IMR-90 (cell line): ENCODE measurements around the gene PPARGC1A. TPM values are rescaled to one million over a fixed set of nuclear protein-coding genes. Genes with fewer than 3 reads are reported as not detected.

Experiments
- ATAC-seq: fragments of 200-7000 bp; cut with Tn5 transposase; 2 replicates; pipeline ENCODE4 v1.9.1; 2020; ENCODE audit warnings: low read depth, mild to moderate bottlenecking, moderate library complexity
- BruUV-seq: library from RNA; stranded (reverse); fragments of 400-500 nt; replicated peaks from 2 replicates; lab custom pipeline; 2021; lab: Mats Ljungman, UMichigan
- CTCF ChIA-PET: fragments of 300-600 bp; formaldehyde crosslinking; extraction: SDS; loops from one replicate; lab custom pipeline; 2021; ENCODE audit warnings: antibody characterized with exemption; lab: Yijun Ruan, JAX
- POLR2A ChIA-PET: fragments of 300-600 bp; sonication (Branson Sonifier 250); formaldehyde crosslinking; loops from one replicate; lab custom pipeline; 2022; ENCODE audit warnings: antibody characterized with exemption; ENCODE audit not compliant: unreplicated experiment; lab: Charles Lee
- DNase-seq: peaks from one replicate; pipeline ENCODE4 v3.0.0; 2013
- H2AFZ ChIP-seq: replicated peaks from 2 replicates; pipeline ENCODE3; 2013; ENCODE audit warnings: low read length, mild to moderate bottlenecking; ENCODE audit not compliant: poor library complexity
- H2AK5ac ChIP-seq: 2 replicates; pipeline ENCODE4 v1.6.1; 2013; ENCODE audit warnings: low read depth, low read length, inconsistent platforms
- H2AK9ac ChIP-seq: replicated peaks from 2 replicates; pipeline ENCODE3; 2013; ENCODE audit warnings: mild to moderate bottlenecking, low read depth, low read length, moderate library complexity; ENCODE audit not compliant: poor library complexity
- H2BK120ac ChIP-seq: 2 replicates; pipeline ENCODE4 v1.6.1; 2013; ENCODE audit warnings: low read depth, low read length, inconsistent platforms
- H2BK15ac ChIP-seq: 3 replicates; pipeline ENCODE4 v1.6.1; 2013; ENCODE audit warnings: low read depth, low read length, inconsistent platforms
- H2BK20ac ChIP-seq: 2 replicates; pipeline ENCODE4 v1.6.1; 2013; ENCODE audit warnings: low read depth, mild to moderate bottlenecking, inconsistent platforms, low read length, moderate library complexity
- H2BK5ac ChIP-seq: 2 replicates; pipeline ENCODE4 v1.6.1; 2013; ENCODE audit warnings: mild to moderate bottlenecking, low read depth, low read length, inconsistent platforms; ENCODE audit not compliant: poor library complexity, severe bottlenecking
- H3K14ac ChIP-seq: replicated peaks from 2 replicates; pipeline ENCODE4 v1.6.1; 2013; ENCODE audit warnings: low read depth, low read length, inconsistent platforms
- H3K18ac ChIP-seq: 2 replicates; pipeline ENCODE4 v1.6.1; 2013; ENCODE audit warnings: low read depth, low read length, control low read depth
- H3K23ac ChIP-seq: 2 replicates; pipeline ENCODE4 v1.6.1; 2013; ENCODE audit warnings: low read depth, low read length, inconsistent platforms
- H3K27ac ChIP-seq: 2 replicates; pipeline ENCODE4 v1.5.1; 2013; ENCODE audit warnings: mild to moderate bottlenecking, control low read depth, low read length; ENCODE audit not compliant: insufficient read depth
- H3K27me3 ChIP-seq: 2 replicates; pipeline ENCODE4 v1.6.1; 2013; ENCODE audit warnings: low read length; ENCODE audit not compliant: control insufficient read depth, insufficient read depth
- H3K36me3 ChIP-seq: 2 replicates; pipeline ENCODE4 v1.6.1; 2013; ENCODE audit warnings: low read length, mixed read lengths; ENCODE audit not compliant: control insufficient read depth, insufficient read depth
- H3K4ac ChIP-seq: 2 replicates; pipeline ENCODE4 v1.6.1; 2013; ENCODE audit warnings: low read depth, low read length, inconsistent platforms
- H3K4me1 ChIP-seq: 2 replicates; pipeline ENCODE4 v1.6.1; 2013; ENCODE audit warnings: low read length, mixed read lengths; ENCODE audit not compliant: control insufficient read depth, insufficient read depth
- H3K4me2 ChIP-seq: 2 replicates; pipeline ENCODE4 v1.6.1; 2013; ENCODE audit warnings: low read depth, mild to moderate bottlenecking, control low read depth, low read length, moderate library complexity
- H3K4me3 ChIP-seq: 2 replicates; pipeline ENCODE4 v1.5.1; 2013; ENCODE audit warnings: low read depth, mild to moderate bottlenecking, control low read depth, low read length, moderate library complexity; ENCODE audit not compliant: insufficient read depth
- H3K56ac ChIP-seq: 2 replicates; pipeline ENCODE4 v1.6.1; 2013; ENCODE audit warnings: low read length, inconsistent platforms; ENCODE audit not compliant: insufficient read depth; ENCODE audit errors: extremely low read depth
- H3K79me1 ChIP-seq, 2 experiments: 2 replicates each; pipeline ENCODE4 v1.6.1; 2013; ENCODE audit warnings: low read length in 2 of 2, inconsistent platforms in 1 of 2, low read depth in 1 of 2
- H3K9ac ChIP-seq: 2 replicates; pipeline ENCODE4 v1.6.1; 2013; ENCODE audit warnings: low read depth, low read length, control low read depth
- H3K9me1 ChIP-seq: 2 replicates; pipeline ENCODE4 v1.6.1; 2013; ENCODE audit warnings: low read length, inconsistent platforms; ENCODE audit not compliant: insufficient read depth
- H3K9me3 ChIP-seq: 2 replicates; pipeline ENCODE4 v1.6.1; 2013; ENCODE audit warnings: low read length; ENCODE audit not compliant: control insufficient read depth, insufficient read depth
- H4K20me1 ChIP-seq: 2 replicates; pipeline ENCODE4 v1.6.1; 2013; ENCODE audit warnings: low read length, inconsistent platforms; ENCODE audit not compliant: insufficient read depth
- H4K5ac ChIP-seq: 2 replicates; pipeline ENCODE4 v1.6.1; 2013; ENCODE audit warnings: mild to moderate bottlenecking, low read depth, low read length, control low read depth
- H4K8ac ChIP-seq, 2 experiments: 2 replicates each; pipeline ENCODE4 v1.6.1; 2013; ENCODE audit warnings: low read depth in 2 of 2, low read length in 2 of 2, control low read depth in 1 of 2, inconsistent platforms in 1 of 2
- H4K91ac ChIP-seq: 2 replicates; pipeline ENCODE4 v1.6.1; 2013; ENCODE audit warnings: low read depth, low read length, inconsistent platforms; ENCODE audit not compliant: insufficient read depth
- POLR2A ChIP-seq: IDR thresholded peaks from 2 replicates; pipeline ENCODE4 v1.6.1; 2012; ENCODE audit warnings: mild to moderate bottlenecking, low read depth, low read length
- RAD21 ChIP-seq: IDR thresholded peaks from 2 replicates; pipeline ENCODE4 v1.6.1; 2012; ENCODE audit warnings: low read length, improper control_type of control experiment
- WGBS, 2 experiments: methylation state at CpG; one replicate each; pipeline versions ENCODE4 v1.1.5 to v1.1.7; 2013; ENCODE audit warnings: missing lambda C conversion rate in 2 of 2; ENCODE audit not compliant: insufficient read length in 1 of 2; ENCODE audit errors: extremely low coverage in 2 of 2; 5-methylcytosine and 5-hydroxymethylcytosine counted together
- dilution Hi-C: fragments of 300-500 bp; cut with HindIII; formaldehyde crosslinking; loops from one replicate; pipeline ENCODE4 v1.14.3; 2018; ENCODE audit warnings: low sequenced_read_pairs; ENCODE audit not compliant: unreplicated experiment
- in situ Hi-C: fragments of 300-500 bp; cut with MboI; formaldehyde crosslinking; loops from 3 replicates; pipeline ENCODE4 v1.14.3; 2019; ENCODE audit warnings: low sequenced_read_pairs, inconsistent platforms, mixed read lengths
- intact Hi-C: fragments of 100-400 bp; cut with micrococcal nuclease; formaldehyde crosslinking; loops from 2 replicates; pipeline ENCODE4 v1.10.0; 2022
- polyA plus RNA-seq, 3 experiments: library from polyadenylated mRNA; depleted of rRNA; stranded (reverse); fragments of >200 nt; gene quantifications; 2 replicates each; pipeline ENCODE4 v1.2.3, GENCODE V29; 2012; ENCODE audit warnings: low replicate concordance in 1 of 3
- total RNA-seq: library from RNA; depleted of rRNA; stranded (reverse); fragments of >200 nt; gene quantifications from 2 replicates; pipeline ENCODE4 v1.2.3, GENCODE V29; 2012
- TF ChIP-seq, protein P1 (sequence below): conservative IDR thresholded peaks from 2 replicates; pipeline ENCODE4 v1.5.1; 2012; ENCODE audit warnings: mild to moderate bottlenecking, low read depth, low read length, improper control_type of control experiment

PPARGC1A gene
- total and polyA plus RNA-seq, 2 of the 4 experiments (the other 2 are of a cell fraction), result under 0.01 to 0.03 TPM

DNA sequence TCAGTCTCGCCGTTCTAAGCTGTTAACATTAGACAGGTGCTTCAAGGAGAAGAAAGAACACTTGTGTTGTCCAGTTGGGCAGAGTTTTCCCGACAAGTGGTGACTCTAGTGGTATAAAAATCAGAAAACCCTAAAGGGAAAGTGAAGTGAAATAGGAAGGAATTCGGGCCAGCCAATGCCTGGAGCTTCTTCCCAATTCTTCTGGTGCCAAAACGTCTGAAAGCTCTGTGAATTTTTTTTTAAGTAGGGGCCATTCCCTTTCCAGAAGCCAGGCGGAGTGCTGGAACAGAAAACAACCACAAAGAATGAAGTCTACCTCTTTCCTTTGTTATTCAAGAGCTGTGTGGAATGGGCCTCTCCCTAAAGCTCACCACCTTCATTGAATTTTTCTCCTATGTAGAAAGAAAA lies 43.1 kb upstream of the PPARGC1A start:
- TF ChIP-seq POLR2A (no peak), RAD21 (peak; percentile 27; the same call in 1 of the 2 replicates)
- TF ChIP-seq, protein P1, sequence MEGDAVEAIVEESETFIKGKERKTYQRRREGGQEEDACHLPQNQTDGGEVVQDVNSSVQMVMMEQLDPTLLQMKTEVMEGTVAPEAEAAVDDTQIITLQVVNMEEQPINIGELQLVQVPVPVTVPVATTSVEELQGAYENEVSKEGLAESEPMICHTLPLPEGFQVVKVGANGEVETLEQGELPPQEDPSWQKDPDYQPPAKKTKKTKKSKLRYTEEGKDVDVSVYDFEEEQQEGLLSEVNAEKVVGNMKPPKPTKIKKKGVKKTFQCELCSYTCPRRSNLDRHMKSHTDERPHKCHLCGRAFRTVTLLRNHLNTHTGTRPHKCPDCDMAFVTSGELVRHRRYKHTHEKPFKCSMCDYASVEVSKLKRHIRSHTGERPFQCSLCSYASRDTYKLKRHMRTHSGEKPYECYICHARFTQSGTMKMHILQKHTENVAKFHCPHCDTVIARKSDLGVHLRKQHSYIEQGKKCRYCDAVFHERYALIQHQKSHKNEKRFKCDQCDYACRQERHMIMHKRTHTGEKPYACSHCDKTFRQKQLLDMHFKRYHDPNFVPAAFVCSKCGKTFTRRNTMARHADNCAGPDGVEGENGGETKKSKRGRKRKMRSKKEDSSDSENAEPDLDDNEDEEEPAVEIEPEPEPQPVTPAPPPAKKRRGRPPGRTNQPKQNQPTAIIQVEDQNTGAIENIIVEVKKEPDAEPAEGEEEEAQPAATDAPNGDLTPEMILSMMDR, result peak; percentile 24; the same call in 1 of the 2 replicates
- 94% methylated on average over 2 of the region's 6 CpGs; no CpG with 5 or more reads in 1 of the 2 experiments for WGBS, 2 experiments
- Histone ChIP-seq H2AFZ (no peak overlapping the region), H3K4me3 (no peak overlapping the region), H3K4ac (no peak overlapping the region), H3K14ac (no peak overlapping the region), H2BK5ac (no peak overlapping the region), H3K27ac (no peak overlapping the region), H3K9ac (no peak overlapping the region), H2AK9ac (no peak overlapping the region), H3K4me2 (no peak overlapping the region), H3K27me3 (peaks cover 3% of the 10 kb centered on the region; the same call in 1 of the 2 replicates), H3K9me1 (0 out of 2 replicates have a peak, but pooled peaks cover 3% of the 10 kb centered on the region), H3K56ac (no peak overlapping the region), H3K9me3 (no peaks in the 10 kb centered on the region), H3K36me3 (no peaks in the 10 kb centered on the region), H4K5ac (no peak overlapping the region; the same call in 1 of the 2 replicates), H3K23ac (no peak overlapping the region), H2BK20ac (no peak overlapping the region), H3K79me1 (no peaks in the 10 kb centered on the region), H2BK120ac (no peak overlapping the region), H3K4me1 (peaks cover 3% of the 10 kb centered on the region; the same call in 1 of the 2 replicates), H4K91ac (no peak overlapping the region), H4K8ac (no peak overlapping the region), H3K18ac (0 out of 2 replicates have a peak overlapping the region, but pooled peaks have one; percentile 64), H2AK5ac (no peak overlapping the region), H4K20me1 (no peaks in the 10 kb centered on the region), H2BK15ac (no peak overlapping the region)
- dilution Hi-C loops, result no loop called here
- in situ Hi-C loops, result no loop called here
- no peak for ATAC-seq
- POLR2A ChIA-PET, result interaction anchor here (0.6 kb wide), 1 partner anchor 37 kb away, joined by 3 read pairs; no protein-coding TSS in a partner anchor
- intact Hi-C loops, result no loop called here
- BruUV-seq, result no TSS peak
- CTCF ChIA-PET, result interaction anchor here (0.7 kb wide), 1 partner anchor 259 kb away, joined by 3 read pairs; no protein-coding TSS in a partner anchor
- peak; percentile 8 for DNase-seq
